Measurements from ENCODE around the gene ASB4. TPM values are rescaled to one million over a fixed set of nuclear protein-coding genes. Genes with fewer than 3 reads are reported as not detected.

The ASB4 gene
- total RNA-seq, 1 experiment from 2014 or later: 0.12 TPM

GRCh38 chr7:95526128-95526738 lies 40.5 kb downstream of the ASB4 start:
- no peak for DNase-seq (ENCODE audit: low read depth)

- DNase-seq (ENCODE audit: low read depth): peak; percentile 69
Measured at GRCh38 chr7:95527033-95527775, 41.5 kb downstream of the ASB4 start.

GRCh38 chr7:95527776-95528250 lies 42.1 kb downstream of the ASB4 start:
- no peak for DNase-seq (ENCODE audit: low read depth)

- no peak for DNase-seq (ENCODE audit: low read depth)
Measured at GRCh38 chr7:95529701-95530100, 44.0 kb downstream of the ASB4 start.

GRCh38 chr7:95530881-95531280 lies 45.1 kb downstream of the ASB4 start:
- no peak for DNase-seq (ENCODE audit: low read depth)

- peak; percentile 8 for DNase-seq (ENCODE audit: low read depth)
Measured at GRCh38 chr7:95531605-95532219, 46.0 kb downstream of the ASB4 start.

- no peak for DNase-seq (ENCODE audit: low read depth)
Measured at GRCh38 chr7:95534796-95535195, 49.1 kb downstream of the ASB4 start.

GRCh38 chr7:95535662-95536061 lies 49.9 kb downstream of the ASB4 start:
- no peak for DNase-seq (ENCODE audit: low read depth)

- DNase-seq (ENCODE audit: low read depth): no peak
Measured at GRCh38 chr7:95536656-95537311, 51.0 kb downstream of the ASB4 start.

- DNase-seq (ENCODE audit: low read depth): no peak
Measured at GRCh38 chr7:95537468-95537867, 51.7 kb downstream of the ASB4 start.

- no peak for DNase-seq (ENCODE audit: low read depth)
Measured at GRCh38 chr7:95539426-95539825, 53.7 kb downstream of the ASB4 start.

GRCh38 chr7:95540366-95540765 lies 54.6 kb downstream of the ASB4 start:
- DNase-seq (ENCODE audit: low read depth): no peak

- no peak for DNase-seq (ENCODE audit: low read depth)
Measured at GRCh38 chr7:95543312-95543711, 57.6 kb downstream of the ASB4 start.

- no peak for DNase-seq (ENCODE audit: low read depth)
Measured at GRCh38 chr7:95544171-95544570, 58.4 kb downstream of the ASB4 start.

GRCh38 chr7:95545007-95545615 lies 59.4 kb downstream of the ASB4 start:
- peak; percentile 64 for DNase-seq (ENCODE audit: low read depth)

- DNase-seq (ENCODE audit: low read depth): no peak
Measured at GRCh38 chr7:95545673-95546072, 59.9 kb downstream of the ASB4 start.

GRCh38 chr7:95546647-95547046 lies 60.9 kb downstream of the ASB4 start:
- no peak for DNase-seq (ENCODE audit: low read depth)

GRCh38 chr7:95547361-95548348 lies 61.9 kb downstream of the ASB4 start:
- no peak for DNase-seq (ENCODE audit: low read depth)

GRCh38 chr7:95549818-95550529 lies 64.2 kb downstream of the ASB4 start:
- DNase-seq (ENCODE audit: low read depth): peak; percentile 93

- DNase-seq (ENCODE audit: low read depth): no peak
Measured at GRCh38 chr7:95550546-95550945, 64.8 kb downstream of the ASB4 start.

All from RPMI7951 (cell line).